ENCODE measurements around the gene TBL1X.

TBL1X gene

DNA sequence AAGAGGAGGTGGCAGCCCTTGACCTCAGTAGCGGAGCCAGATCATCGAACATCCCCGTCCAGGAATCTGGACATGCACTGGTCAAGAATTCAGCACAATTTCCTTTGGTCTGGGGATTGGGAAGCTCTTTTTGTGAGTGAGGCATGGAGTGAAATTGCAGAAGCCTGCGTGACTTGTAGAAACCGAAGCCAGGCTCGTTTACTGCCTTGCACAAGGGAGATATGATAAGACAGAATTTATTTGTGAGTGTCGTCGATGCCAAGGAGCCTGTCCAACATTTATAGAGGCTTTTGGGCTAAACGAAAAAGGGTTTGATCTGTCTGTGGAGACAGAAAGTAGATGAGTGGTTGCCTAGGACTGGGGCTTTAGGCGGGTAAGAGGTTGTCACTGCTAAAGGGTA lies 50.6 kb downstream of the TBL1X start:
- no peak overlapping the region for H3K4me3 ChIP-seq (ENCODE audit: low read length)
- DNase-seq (ENCODE audit: low read depth): no peak
- TF ChIP-seq, protein P1, sequence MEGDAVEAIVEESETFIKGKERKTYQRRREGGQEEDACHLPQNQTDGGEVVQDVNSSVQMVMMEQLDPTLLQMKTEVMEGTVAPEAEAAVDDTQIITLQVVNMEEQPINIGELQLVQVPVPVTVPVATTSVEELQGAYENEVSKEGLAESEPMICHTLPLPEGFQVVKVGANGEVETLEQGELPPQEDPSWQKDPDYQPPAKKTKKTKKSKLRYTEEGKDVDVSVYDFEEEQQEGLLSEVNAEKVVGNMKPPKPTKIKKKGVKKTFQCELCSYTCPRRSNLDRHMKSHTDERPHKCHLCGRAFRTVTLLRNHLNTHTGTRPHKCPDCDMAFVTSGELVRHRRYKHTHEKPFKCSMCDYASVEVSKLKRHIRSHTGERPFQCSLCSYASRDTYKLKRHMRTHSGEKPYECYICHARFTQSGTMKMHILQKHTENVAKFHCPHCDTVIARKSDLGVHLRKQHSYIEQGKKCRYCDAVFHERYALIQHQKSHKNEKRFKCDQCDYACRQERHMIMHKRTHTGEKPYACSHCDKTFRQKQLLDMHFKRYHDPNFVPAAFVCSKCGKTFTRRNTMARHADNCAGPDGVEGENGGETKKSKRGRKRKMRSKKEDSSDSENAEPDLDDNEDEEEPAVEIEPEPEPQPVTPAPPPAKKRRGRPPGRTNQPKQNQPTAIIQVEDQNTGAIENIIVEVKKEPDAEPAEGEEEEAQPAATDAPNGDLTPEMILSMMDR (IDR thresholded peaks at IDR 0.05; ENCODE audit: insufficient read depth, low read depth, low read length, missing control alignments): no peak

DNA sequence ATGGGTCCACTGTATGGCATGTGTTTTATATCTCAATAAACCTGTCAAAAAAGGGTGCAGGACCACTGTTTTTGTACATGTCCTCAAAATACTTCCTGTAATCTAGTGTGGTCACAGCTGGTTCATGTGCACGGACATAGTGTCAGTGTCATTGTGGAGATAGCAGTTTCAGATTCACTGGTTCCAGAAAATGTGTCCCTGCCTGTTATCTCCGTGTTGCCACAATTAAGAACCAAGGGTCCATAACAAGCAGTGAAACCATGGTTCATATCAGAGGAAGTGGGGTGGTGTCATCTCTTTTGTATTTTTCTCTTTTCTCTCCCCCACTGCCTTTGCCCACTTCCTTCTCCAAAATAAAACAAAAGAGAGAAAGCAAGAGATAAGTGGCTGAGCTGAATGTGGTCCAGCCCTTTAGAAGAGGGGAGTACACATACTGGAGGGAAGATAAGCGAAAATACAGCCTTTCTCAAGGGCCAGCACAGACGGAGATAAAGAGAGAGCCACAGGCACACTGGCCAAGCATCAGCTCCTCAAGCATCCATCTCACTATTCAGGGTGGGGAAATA lies 51.2 kb downstream of the TBL1X start:
- TF ChIP-seq, protein P1 (IDR thresholded peaks at IDR 0.05; ENCODE audit: insufficient read depth, low read depth, low read length, missing control alignments): no peak
- no peak for DNase-seq (ENCODE audit: low read depth)
- no peak overlapping the region for H3K4me3 ChIP-seq (ENCODE audit: low read length)

DNA sequence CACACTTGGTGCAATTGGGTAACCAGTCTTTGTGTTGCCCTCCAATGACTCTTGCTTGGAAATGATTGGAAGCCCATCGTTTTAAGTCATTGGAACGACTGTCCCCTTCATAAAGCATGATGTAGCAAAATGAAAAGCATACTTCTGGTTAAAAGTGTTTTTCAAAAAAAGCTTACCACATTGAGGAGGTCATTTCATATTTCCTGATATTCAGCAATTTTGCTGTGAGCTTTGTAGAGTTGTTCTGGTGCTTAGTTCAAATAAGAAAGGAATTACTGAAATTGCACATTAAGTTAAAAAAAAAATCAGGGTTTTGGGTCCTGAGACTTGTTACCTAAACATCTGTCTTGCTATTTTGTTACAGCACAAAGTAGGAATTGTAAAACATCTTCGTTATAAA lies 51.8 kb downstream of the TBL1X start:
- no peak overlapping the region for H3K4me3 ChIP-seq (ENCODE audit: low read length)
- DNase-seq (ENCODE audit: low read depth): no peak
- TF ChIP-seq, protein P1 (IDR thresholded peaks at IDR 0.05; ENCODE audit: insufficient read depth, low read depth, low read length, missing control alignments): no peak

DNA sequence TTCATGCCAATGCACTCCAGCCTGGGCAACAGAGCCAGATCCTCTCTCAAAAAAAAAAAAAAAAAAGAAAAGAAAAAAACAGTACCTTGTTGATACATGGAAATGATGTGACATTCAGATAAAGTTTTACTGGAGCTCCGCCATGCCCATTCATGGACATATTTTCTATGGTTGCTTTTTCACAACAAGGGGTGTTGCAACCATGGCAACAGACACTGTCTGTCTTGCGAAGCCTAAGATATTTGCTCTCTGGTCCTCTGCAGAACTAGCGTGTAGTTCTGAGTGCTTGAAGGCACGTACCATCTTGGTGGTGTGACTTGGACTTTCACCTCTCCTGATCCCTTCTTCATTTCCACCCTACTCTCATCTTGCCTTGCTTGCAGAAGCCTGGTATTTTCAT lies 53.2 kb downstream of the TBL1X start:
- no peak for DNase-seq (ENCODE audit: low read depth)
- H3K4me3 ChIP-seq (ENCODE audit: low read length): no peak overlapping the region
- TF ChIP-seq, protein P1 (IDR thresholded peaks at IDR 0.05; ENCODE audit: insufficient read depth, low read depth, low read length, missing control alignments): no peak

DNA sequence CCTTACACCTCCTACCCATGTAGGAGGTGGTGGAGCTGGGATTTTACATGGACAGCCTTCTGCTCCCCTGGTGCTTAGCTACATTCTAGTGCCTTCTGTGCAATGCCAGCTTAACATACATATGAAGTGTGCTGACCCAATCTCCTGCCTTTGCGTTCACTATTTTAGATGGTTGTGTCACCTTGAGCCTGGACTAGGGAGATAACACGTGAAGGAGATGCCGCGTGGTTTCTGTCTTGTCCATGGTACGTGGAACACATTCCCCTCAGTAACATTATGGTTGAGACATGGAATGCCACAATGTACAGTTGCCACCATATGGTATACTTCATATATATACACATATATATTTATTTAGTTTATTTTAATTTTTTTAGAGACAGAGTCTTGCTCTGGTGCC lies 54.0 kb downstream of the TBL1X start:
- no peak overlapping the region for H3K4me3 ChIP-seq (ENCODE audit: low read length)
- TF ChIP-seq, protein P1 (IDR thresholded peaks at IDR 0.05; ENCODE audit: insufficient read depth, low read depth, low read length, missing control alignments): no peak
- no peak for DNase-seq (ENCODE audit: low read depth)

DNA sequence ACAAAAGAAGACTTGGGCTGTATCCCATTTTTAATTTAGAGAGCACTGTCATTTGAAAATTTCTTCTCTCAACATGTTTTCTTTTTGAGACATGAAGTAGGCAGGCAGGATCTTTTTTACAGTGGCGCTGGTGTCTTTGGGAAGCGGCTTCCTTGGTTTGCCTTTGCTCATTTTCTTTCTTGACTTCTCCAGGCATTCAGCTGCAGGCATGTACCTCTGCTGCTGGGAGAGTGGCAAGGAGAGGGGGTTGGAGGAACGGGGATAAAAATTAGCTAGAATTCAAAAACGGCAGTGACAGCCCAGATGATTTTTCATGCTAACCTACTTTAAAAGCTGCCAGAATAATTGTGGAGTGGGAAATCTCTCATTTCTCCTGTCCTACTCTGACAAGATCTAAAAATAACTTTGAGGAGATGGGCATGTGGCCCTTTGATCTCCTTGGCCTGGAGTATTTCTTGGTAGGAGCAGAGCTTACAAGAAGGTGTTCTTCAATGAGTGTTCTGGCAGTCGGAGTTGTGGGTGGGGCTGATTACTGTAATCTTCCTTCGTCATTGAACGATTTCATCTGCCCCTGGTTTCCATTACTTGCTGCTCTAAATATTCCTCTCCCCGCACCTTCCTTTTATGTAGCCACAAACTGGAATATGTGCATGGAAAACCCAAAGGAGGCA lies 54.8 kb downstream of the TBL1X start:
- TF ChIP-seq, protein P1 (IDR thresholded peaks at IDR 0.05; ENCODE audit: insufficient read depth, low read depth, low read length, missing control alignments): no peak
- no peak for DNase-seq (ENCODE audit: low read depth)
- H3K4me3 ChIP-seq (ENCODE audit: low read length): no peak overlapping the region

DNA sequence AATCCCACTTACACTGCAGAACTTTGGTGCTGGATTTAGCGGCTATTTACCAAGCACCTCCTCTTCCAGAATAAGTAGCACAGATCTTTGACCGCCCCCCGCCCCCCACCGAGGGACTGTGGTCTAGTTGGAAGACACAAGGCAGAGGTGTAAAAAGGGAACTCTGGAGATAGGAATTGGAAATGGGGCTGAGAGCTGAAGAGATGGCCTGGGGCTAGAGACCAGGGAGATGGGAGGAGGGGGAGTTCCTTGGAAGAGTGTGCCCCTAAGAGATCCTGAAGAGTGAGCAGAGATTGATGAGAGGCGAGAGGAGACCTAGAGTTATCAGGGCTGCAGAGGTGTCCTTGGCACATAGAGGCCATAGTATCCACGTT lies 55.3 kb downstream of the TBL1X start:
- H3K4me3 ChIP-seq (ENCODE audit: low read length): no peak overlapping the region
- TF ChIP-seq, protein P1 (IDR thresholded peaks at IDR 0.05; ENCODE audit: insufficient read depth, low read depth, low read length, missing control alignments): no peak
- no peak for DNase-seq (ENCODE audit: low read depth)

All from epithelial cell of esophagus (primary cell).